Chondrocyte (in vitro differentiated cells): ENCODE data around the gene DCAKD. TPM values are rescaled to one million over a fixed set of nuclear protein-coding genes. Genes with fewer than 3 reads are reported as not detected.

Experiments
- DNase-seq: peaks from one replicate; pipeline ENCODE4 v3.0.0; 2021; ENCODE audit warnings: mixed read lengths, low spot score
- H3K27ac Mint-ChIP-seq: one replicate; pipeline ENCODE4 v1.8.0; 2021; ENCODE audit warnings: mild to moderate bottlenecking, moderate library complexity, mixed read lengths; ENCODE audit not compliant: unreplicated experiment
- H3K27me3 Mint-ChIP-seq: 2 replicates; pipeline ENCODE4 v1.8.0; 2021; ENCODE audit warnings: low read depth, mixed read lengths
- H3K36me3 Mint-ChIP-seq: 2 replicates; pipeline ENCODE4 v1.8.0; 2021; ENCODE audit warnings: low read depth, mixed read lengths
- H3K4me1 Mint-ChIP-seq: 2 replicates; pipeline ENCODE4 v1.8.0; 2021; ENCODE audit warnings: low read depth, mild to moderate bottlenecking, mixed read lengths
- H3K4me3 Mint-ChIP-seq: one replicate; pipeline ENCODE4 v1.8.0; 2021; ENCODE audit warnings: mild to moderate bottlenecking, moderate library complexity, mixed read lengths; ENCODE audit not compliant: unreplicated experiment
- H3K9me3 Mint-ChIP-seq: 2 replicates; pipeline ENCODE4 v1.8.0; 2021; ENCODE audit warnings: low read depth, mixed read lengths
- total RNA-seq: library from RNA; stranded (reverse); gene quantifications from 3 replicates; pipeline ENCODE4 v1.2.1, GENCODE V29; 2021
- TF ChIP-seq, protein P1 (sequence below): fragments of 200-600 bp; sonication (generic); IDR thresholded peaks from 2 replicates; pipeline ENCODE4 v1.5.0; 2021; ENCODE audit warnings: antibody characterized with exemption, mild to moderate bottlenecking, moderate library complexity

Gene DCAKD
- total RNA-seq, 1 donor from 2014 or later, result 33.9 TPM

DNA sequence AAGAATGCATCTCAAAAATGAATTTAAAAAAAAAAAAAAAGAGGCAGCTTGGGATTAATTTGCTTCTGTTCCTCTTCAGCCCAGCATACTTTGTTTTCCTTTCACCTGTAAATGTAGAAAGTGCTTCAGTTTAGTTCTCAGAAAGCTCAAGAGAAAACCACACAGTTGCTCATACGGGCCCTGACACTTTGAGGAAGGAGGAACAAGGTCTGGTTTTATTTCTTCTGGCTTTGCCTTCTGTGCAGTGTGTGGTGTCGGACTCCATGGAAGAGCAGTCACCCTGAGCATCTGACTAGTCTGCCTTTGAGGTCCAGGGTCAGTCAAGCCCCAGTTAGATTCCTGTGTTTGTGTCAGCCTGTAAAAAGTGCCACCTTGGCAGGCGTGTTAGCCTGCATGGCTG lies 37.3 kb upstream of the DCAKD start:
- Mint-ChIP-seq H3K27me3 (no peaks in the 10 kb centered on the region), H3K4me3 (no peak overlapping the region), H3K27ac (peak overlapping the region; percentile 66), H3K4me1 (peaks cover 63% of the 10 kb centered on the region), H3K36me3 (peaks cover 24% of the 10 kb centered on the region), H3K9me3 (no peaks in the 10 kb centered on the region)
- DNase-seq, result no peak
- TF ChIP-seq, protein P1, sequence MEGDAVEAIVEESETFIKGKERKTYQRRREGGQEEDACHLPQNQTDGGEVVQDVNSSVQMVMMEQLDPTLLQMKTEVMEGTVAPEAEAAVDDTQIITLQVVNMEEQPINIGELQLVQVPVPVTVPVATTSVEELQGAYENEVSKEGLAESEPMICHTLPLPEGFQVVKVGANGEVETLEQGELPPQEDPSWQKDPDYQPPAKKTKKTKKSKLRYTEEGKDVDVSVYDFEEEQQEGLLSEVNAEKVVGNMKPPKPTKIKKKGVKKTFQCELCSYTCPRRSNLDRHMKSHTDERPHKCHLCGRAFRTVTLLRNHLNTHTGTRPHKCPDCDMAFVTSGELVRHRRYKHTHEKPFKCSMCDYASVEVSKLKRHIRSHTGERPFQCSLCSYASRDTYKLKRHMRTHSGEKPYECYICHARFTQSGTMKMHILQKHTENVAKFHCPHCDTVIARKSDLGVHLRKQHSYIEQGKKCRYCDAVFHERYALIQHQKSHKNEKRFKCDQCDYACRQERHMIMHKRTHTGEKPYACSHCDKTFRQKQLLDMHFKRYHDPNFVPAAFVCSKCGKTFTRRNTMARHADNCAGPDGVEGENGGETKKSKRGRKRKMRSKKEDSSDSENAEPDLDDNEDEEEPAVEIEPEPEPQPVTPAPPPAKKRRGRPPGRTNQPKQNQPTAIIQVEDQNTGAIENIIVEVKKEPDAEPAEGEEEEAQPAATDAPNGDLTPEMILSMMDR, result no peak

DNA sequence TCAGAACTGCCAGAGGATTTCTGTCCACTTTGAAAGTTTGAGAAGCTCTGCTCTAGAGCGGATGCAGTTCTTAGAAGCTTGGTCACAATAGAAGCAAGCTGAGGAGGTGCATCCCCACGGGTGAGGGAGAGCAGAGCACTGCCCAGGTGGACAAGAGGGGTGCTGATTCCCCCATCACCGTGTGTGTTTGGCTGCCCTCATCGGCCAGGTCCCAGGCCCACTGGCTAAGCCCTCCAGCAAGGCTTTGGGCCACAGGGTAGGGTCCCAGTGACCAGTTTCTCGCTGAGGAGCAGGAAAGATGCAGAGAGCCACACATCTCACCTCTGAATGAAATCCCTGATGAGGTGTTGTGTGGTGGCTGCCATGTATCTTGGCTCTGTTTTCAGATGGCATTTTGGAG lies 36.5 kb upstream of the DCAKD start:
- no peak for DNase-seq
- Mint-ChIP-seq H3K4me1 (peaks cover 55% of the 10 kb centered on the region), H3K27me3 (no peaks in the 10 kb centered on the region), H3K4me3 (no peak overlapping the region), H3K27ac (peak overlapping the region; percentile 86), H3K36me3 (peaks cover 21% of the 10 kb centered on the region), H3K9me3 (no peaks in the 10 kb centered on the region)
- TF ChIP-seq, protein P1, result no peak

DNA sequence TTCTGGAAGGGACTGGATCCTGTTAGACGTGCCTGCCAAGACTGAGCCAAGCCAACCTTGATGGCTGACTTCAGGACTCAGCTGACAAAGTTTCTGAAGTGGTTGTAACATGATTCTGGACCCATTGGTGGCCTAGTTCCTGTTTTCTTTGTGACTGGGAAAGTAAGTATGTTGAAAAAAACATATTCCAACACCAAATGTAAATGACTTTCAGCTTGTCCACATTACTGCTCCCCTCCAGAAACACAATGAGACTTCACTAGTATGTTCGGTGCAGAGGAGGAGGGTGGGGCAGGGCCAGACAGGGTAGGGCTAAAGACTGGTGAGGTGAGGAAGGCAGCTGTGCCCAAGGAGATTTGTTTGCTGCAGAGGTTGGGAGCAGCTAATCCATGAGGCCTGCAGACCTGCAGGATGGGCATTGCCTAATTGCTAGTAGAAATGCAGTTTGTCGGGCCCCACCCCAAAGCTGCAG lies 36.1 kb upstream of the DCAKD start:
- TF ChIP-seq, protein P1, result no peak
- Mint-ChIP-seq H3K27ac (peak overlapping the region; percentile 86), H3K27me3 (no peaks in the 10 kb centered on the region), H3K4me3 (peak overlapping the region; percentile 2), H3K9me3 (no peaks in the 10 kb centered on the region), H3K36me3 (peaks cover 21% of the 10 kb centered on the region), H3K4me1 (peaks cover 51% of the 10 kb centered on the region)
- DNase-seq, result no peak

DNA sequence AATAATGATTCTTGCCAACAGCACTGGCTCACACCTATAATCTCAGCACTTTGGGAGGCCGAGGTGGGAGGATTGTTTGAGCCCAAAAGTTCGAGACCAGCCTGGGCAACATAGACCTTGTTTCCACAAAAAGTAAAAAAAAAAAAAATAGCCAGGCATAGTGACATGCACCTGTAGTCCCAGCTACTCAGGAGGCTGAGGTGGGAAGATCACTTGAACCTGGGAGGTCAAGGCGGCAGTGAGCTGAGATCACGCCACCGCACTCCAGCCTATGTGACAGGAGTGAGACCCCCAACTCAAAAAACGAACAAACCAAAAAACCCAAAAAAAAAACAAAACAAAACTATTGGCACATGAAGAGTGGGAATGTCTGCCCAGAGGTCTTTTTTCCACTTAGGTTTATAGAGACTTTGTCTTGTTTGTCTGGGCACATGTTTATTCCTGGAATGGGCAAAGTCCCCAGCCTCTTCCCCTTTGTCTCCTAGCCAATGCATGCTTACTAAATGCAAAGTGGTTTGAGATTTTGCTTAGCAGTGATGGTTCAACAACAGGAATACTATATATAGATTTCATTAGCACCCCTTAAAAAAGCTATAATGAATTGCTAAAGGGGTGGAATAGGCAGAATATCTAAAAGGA lies 35.6 kb upstream of the DCAKD start:
- DNase-seq, result no peak
- Mint-ChIP-seq H3K27ac (peak overlapping the region; percentile 86), H3K27me3 (no peaks in the 10 kb centered on the region), H3K4me1 (peaks cover 45% of the 10 kb centered on the region), H3K4me3 (no peak overlapping the region), H3K36me3 (peaks cover 19% of the 10 kb centered on the region), H3K9me3 (no peaks in the 10 kb centered on the region)
- TF ChIP-seq, protein P1, result no peak

DNA sequence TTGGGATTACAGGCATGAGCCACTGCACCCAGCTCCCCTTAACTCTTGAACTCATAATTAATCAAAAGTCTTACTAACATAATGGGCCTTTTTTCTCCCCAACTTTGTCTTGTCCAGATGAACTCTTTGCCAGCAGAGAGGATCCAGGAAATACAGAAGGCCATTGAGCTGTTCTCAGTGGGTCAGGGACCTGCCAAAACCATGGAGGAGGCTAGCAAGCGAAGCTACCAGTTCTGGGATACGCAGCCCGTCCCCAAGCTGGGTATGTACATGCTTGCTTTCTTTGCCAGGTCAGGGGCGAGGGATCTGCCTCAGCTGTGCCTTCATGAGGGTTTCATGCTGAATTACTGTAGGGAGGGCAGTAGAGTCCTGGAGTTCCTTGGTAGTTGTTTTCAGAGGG lies 35.0 kb upstream of the DCAKD start:
- Mint-ChIP-seq H3K27ac (peak overlapping the region; percentile 86), H3K4me1 (peaks cover 40% of the 10 kb centered on the region), H3K27me3 (no peaks in the 10 kb centered on the region), H3K36me3 (peaks cover 23% of the 10 kb centered on the region), H3K4me3 (no peak overlapping the region), H3K9me3 (no peaks in the 10 kb centered on the region)
- TF ChIP-seq, protein P1, result no peak
- DNase-seq, result no peak
